Progenitor cell of endocrine pancreas (in vitro differentiated cells): ENCODE results near the gene SCNN1B. TPM values are rescaled to one million over a fixed set of nuclear protein-coding genes. Genes with fewer than 3 reads are reported as not detected.

ENCODE experiments used
- DNase-seq: peaks from one replicate; pipeline ENCODE4 v3.0.0; 2021; ENCODE audit warnings: low spot score; ENCODE audit not compliant: unreplicated experiment
- H3K27ac Mint-ChIP-seq: 2 replicates; pipeline ENCODE4 v1.8.0; 2021; ENCODE audit warnings: mild to moderate bottlenecking, moderate library complexity, mixed read lengths
- H3K27me3 Mint-ChIP-seq: 2 replicates; pipeline ENCODE4 v1.8.0; 2021; ENCODE audit warnings: mixed read lengths
- H3K36me3 Mint-ChIP-seq: 2 replicates; pipeline ENCODE4 v1.8.0; 2022; ENCODE audit warnings: mixed read lengths; ENCODE audit not compliant: insufficient read depth
- H3K4me1 Mint-ChIP-seq: 2 replicates; pipeline ENCODE4 v1.8.0; 2021; ENCODE audit warnings: low read depth, mixed read lengths
- H3K4me3 Mint-ChIP-seq: 2 replicates; pipeline ENCODE4 v1.8.0; 2021; ENCODE audit warnings: low read depth, mild to moderate bottlenecking, moderate library complexity, mixed read lengths
- H3K9me3 Mint-ChIP-seq: 2 replicates; pipeline ENCODE4 v1.8.0; 2021; ENCODE audit warnings: low read depth, mixed read lengths
- total RNA-seq: library from RNA; stranded (reverse); gene quantifications from 2 replicates; pipeline ENCODE4 v1.2.1, GENCODE V29; 2021
- TF ChIP-seq, protein P1 (sequence below): fragments of 200-600 bp; sonication (generic); IDR thresholded peaks from one replicate; pipeline ENCODE4 v1.5.0; 2021; ENCODE audit warnings: antibody characterized with exemption, mild to moderate bottlenecking; ENCODE audit not compliant: unreplicated experiment

The SCNN1B gene
- total RNA-seq, 1 donor from 2014 or later: not detected

DNA sequence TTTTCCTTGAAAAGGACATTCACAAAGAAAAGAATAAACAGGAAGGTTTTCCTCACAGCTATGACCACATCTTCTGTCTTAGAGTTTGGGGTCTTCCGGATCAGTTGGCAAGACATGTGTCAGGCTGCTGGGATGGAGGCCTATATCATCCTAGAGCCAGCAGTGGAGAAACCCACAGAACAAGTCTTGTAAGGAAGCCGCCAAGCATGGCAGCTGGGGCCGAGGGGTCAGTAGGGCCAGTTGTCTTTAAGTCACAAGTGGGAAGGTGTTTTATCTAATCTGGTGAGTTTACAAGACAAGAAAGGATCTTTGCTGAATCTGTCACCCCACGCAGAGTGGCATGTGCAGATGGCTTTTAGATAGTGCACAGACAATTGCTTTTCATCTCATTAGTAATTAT is 25.7 kb downstream of the SCNN1B start:
- H3K27me3 Mint-ChIP-seq: peaks cover 3% of the 10 kb centered on the region
- no peak for DNase-seq
- H3K9me3 Mint-ChIP-seq: no peaks in the 10 kb centered on the region
- TF ChIP-seq, protein P1, sequence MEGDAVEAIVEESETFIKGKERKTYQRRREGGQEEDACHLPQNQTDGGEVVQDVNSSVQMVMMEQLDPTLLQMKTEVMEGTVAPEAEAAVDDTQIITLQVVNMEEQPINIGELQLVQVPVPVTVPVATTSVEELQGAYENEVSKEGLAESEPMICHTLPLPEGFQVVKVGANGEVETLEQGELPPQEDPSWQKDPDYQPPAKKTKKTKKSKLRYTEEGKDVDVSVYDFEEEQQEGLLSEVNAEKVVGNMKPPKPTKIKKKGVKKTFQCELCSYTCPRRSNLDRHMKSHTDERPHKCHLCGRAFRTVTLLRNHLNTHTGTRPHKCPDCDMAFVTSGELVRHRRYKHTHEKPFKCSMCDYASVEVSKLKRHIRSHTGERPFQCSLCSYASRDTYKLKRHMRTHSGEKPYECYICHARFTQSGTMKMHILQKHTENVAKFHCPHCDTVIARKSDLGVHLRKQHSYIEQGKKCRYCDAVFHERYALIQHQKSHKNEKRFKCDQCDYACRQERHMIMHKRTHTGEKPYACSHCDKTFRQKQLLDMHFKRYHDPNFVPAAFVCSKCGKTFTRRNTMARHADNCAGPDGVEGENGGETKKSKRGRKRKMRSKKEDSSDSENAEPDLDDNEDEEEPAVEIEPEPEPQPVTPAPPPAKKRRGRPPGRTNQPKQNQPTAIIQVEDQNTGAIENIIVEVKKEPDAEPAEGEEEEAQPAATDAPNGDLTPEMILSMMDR: no peak
- H3K4me3 Mint-ChIP-seq: no peak overlapping the region
- peaks cover 2% of the 10 kb centered on the region for H3K4me1 Mint-ChIP-seq
- H3K36me3 Mint-ChIP-seq: no peaks in the 10 kb centered on the region
- H3K27ac Mint-ChIP-seq: no peak overlapping the region

DNA sequence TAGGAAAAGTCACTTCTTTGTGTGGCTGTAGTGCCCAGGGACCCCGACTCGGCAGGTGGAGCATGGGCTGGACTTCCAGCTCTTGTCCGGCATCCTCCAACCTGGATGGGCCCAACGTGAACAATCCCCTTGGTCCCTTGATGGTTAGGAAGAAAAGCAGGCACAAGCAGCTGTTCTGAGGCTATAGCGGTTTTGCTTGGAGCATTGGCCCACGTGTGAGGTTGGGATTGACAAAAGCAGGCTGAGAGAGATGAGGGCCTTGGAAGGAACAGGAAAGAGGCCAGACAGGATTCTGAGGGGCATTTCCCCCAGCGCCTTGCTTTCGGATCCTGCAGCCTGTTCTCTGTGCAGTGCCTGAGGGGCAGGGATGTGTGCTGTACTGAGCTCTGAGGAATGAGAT is 28.1 kb downstream of the SCNN1B start:
- TF ChIP-seq, protein P1: no peak
- Mint-ChIP-seq H3K27me3 (peaks cover 3% of the 10 kb centered on the region), H3K4me1 (no peaks in the 10 kb centered on the region), H3K27ac (no peak overlapping the region), H3K36me3 (no peaks in the 10 kb centered on the region), H3K4me3 (no peak overlapping the region), H3K9me3 (no peaks in the 10 kb centered on the region)
- no peak for DNase-seq

DNA sequence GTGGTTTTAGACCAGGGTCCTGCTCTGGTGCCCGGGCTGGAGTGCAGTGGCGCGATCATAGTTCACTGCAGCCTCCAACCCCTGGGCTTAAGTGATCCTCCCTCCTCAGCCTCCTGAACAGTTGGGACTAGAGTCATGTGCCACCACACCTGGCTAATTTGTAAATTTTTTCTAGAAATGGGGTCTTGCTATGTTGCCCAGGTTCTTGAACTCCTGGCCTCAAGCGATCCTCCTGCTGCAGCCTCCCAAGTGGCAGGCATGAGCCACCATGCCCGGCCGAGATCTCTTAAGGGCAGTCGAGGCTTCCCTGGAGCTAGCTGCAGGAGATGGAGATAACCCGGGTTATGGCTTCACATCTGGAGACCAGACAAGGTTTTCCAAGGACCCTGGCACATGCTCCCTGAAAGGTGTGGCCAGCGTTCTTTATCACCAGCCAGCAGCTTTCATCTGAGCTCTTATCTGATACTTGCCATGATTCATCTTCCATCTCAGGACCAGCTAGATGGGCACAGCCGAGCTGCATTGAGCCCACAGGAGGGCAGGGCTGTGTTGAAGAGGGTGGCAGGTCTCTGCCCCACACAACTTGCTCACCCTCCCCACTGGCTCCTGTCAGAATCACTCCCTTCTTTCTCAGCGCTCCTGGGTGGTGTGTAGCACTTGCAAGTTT is 28.6 kb downstream of the SCNN1B start:
- no peaks in the 10 kb centered on the region for H3K36me3 Mint-ChIP-seq
- H3K27ac Mint-ChIP-seq: no peak overlapping the region
- no peaks in the 10 kb centered on the region for H3K4me1 Mint-ChIP-seq
- H3K27me3 Mint-ChIP-seq: peaks cover 3% of the 10 kb centered on the region
- H3K9me3 Mint-ChIP-seq: no peaks in the 10 kb centered on the region
- TF ChIP-seq, protein P1: no peak
- no peak overlapping the region for H3K4me3 Mint-ChIP-seq
- DNase-seq: no peak

DNA sequence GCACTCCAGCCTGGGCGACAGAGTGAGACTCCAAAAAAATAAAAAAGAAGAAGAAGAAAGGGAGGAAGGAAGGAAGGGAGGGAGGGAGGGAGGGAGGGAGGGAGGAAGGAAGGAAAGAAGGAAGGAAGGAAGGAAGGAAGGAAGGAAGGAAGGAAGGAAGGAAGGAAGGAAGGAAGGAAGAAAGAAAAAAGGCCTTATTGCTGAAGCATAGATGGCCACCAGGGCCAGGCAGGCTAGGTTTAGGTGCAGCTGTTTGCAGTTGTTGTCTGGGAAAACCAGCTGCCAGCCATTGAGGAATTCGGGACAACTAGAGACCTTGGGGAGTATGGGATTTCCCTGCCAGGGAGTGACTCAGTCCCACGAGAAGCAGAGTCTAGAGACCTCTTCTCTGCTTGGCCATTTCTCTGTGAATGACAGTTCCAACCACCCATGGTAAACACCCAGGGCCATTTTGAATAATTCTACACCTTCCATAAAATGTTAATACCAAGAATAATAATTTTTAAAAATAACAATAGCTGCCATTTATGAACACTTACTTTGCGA is 31.0 kb downstream of the SCNN1B start:
- no peaks in the 10 kb centered on the region for H3K27me3 Mint-ChIP-seq
- DNase-seq: no peak
- H3K4me3 Mint-ChIP-seq: no peak overlapping the region
- H3K36me3 Mint-ChIP-seq: no peaks in the 10 kb centered on the region
- TF ChIP-seq, protein P1: no peak
- no peaks in the 10 kb centered on the region for H3K4me1 Mint-ChIP-seq
- H3K9me3 Mint-ChIP-seq: no peaks in the 10 kb centered on the region
- H3K27ac Mint-ChIP-seq: no peak overlapping the region

DNA sequence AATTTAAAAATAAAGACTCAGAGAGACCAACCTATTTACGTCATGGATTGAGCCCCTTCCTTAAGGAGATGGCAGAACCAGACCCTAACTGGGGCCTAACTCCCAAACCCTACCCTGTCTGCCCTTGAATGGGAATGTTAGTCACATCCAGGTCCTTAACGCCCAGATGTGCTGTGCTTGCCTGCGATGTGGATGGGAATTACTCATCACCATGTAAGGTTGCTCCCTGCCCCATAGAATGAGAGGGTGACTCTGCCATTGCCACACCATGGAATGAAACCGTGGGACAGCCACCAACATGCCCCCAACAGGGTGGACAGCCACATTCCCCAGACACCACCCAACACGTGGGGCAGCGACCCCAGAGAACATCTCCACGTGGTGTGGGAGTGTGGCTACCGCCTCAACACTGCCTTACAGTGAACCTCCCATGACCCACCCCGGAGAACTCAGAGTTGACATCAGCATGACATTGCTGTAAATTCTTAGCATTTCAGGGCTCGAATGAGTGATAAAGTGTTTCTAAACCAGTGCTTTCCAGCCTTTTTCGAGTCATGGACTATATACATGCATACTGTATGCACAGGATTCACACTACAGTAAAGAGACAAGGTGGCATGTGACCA is 31.8 kb downstream of the SCNN1B start:
- no peak for DNase-seq
- no peaks in the 10 kb centered on the region for H3K36me3 Mint-ChIP-seq
- TF ChIP-seq, protein P1: no peak
- no peak overlapping the region for H3K27ac Mint-ChIP-seq
- peaks cover 7% of the 10 kb centered on the region for H3K9me3 Mint-ChIP-seq
- no peak overlapping the region for H3K4me3 Mint-ChIP-seq
- no peaks in the 10 kb centered on the region for H3K27me3 Mint-ChIP-seq
- H3K4me1 Mint-ChIP-seq: no peaks in the 10 kb centered on the region
